Epithelial cell of esophagus (primary cell): ENCODE data around the gene MCAT.

Experiments used
- DNase-seq: peaks from one replicate; pipeline ENCODE4 v3.0.0; 2010; ENCODE audit warnings: low read depth
- H3K4me3 ChIP-seq: 2 replicates; pipeline ENCODE4 v1.5.1; 2011; ENCODE audit warnings: mild to moderate bottlenecking, low read length, control low read depth
- CTCF ChIP-seq: IDR thresholded peaks from 2 replicates; pipeline ENCODE4 v1.5.1; 2011; ENCODE audit warnings: low read depth, mild to moderate bottlenecking, low read length, control low read depth, inconsistent platforms; ENCODE audit not compliant: insufficient read depth; ENCODE audit errors: missing control alignments

Gene MCAT

GRCh38 chr22:43090130-43090789 is 52.9 kb downstream of the MCAT start:
- TF ChIP-seq CTCF: peak; percentile 69
- H3K4me3 ChIP-seq: no peak overlapping the region
- DNase-seq: peak; percentile 92

GRCh38 chr22:43088984-43089717 is 54.0 kb downstream of the MCAT start, which contains the start of gene TTLL1:
Gene TTLL1 (minus strand): TSS chr22:43089391. CDS start chr22:43075586, 13,805 bp downstream.
- no peak for TF ChIP-seq CTCF
- H3K4me3 ChIP-seq: peak within 1 kb of the TSS; percentile 65
- DNase-seq: peak; percentile 88

- no peak for TF ChIP-seq CTCF
- peak overlapping the region; percentile 65 for H3K4me3 ChIP-seq
- DNase-seq: no peak
These were observed 54.6 kb downstream of the MCAT start for GRCh38 chr22:43088627-43088983.

GRCh38 chr22:43085658-43086606 is 57.3 kb downstream of the MCAT start:
- H3K4me3 ChIP-seq: no peak overlapping the region
- no peak for DNase-seq
- no peak for TF ChIP-seq CTCF
